ENCODE measurements around the gene ZNF512B. TPM values are rescaled to one million over a fixed set of nuclear protein-coding genes. Genes with fewer than 3 reads are reported as not detected.
"Not testable (repeated sequence)": the region's sequence is repeated elsewhere in the genome, so short reads cannot be mapped to it uniquely, and the experiment has no call there.

The ZNF512B gene
- total and polyA plus RNA-seq, 2 experiments from 2014 or later: 6.1 to 28.8 TPM

DNA sequence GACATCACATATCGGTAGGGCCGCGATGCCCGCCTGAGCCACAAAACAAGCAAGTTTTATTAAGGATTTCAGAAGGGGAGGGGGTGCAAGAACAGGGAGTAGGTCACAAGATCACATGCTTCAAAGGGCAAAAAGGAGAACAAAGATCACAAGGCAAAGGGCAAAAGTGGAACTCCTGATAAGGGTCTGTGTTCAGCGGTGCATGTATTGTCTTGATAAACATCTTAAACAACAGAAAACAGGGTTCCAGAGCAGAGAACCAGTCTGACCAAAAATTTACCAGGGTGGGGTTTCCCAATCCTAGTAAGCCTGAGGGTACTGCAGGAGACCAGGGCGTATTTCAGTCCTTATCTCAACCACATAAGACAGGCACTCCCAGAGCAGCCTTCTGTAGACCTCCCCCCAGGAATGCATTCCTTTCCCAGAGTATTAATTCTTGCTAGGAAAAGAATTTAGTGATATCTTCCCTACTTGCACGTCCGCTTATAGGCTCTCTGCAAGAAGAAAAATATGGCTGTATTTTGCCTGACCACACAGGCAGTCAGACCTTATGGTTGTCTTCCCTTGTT lies 53.3 kb downstream of the ZNF512B start:
- not testable (repeated sequence) for H3F3A ChIP-seq (replicated peaks; ENCODE audit: low read depth); H3K27ac ChIP-seq (ENCODE audit: low read depth); ATAC-seq; H3K4me3 ChIP-seq; H3K27me3 ChIP-seq (ENCODE audit: insufficient read depth); H3K4me2 ChIP-seq; H2AFZ ChIP-seq; H3K4me1 ChIP-seq (ENCODE audit: insufficient read depth); DNase-seq (ENCODE audit: low spot score); H3K27me3 Mint-ChIP-seq (ENCODE audit: insufficient read depth, low read depth, poor library complexity); H3K4me1 Mint-ChIP-seq; H3K9me3 Mint-ChIP-seq; H3K36me3 ChIP-seq (ENCODE audit: insufficient read depth); H3K27ac Mint-ChIP-seq; H3K4me3 Mint-ChIP-seq; H3K9me2 ChIP-seq (ENCODE audit: insufficient read depth)
- peaks cover 26% of the 10 kb centered on the region for H3K36me3 Mint-ChIP-seq (ENCODE audit: low read depth)
- peaks cover 11% of the 10 kb centered on the region for H4K20me1 ChIP-seq (replicated peaks; ENCODE audit: insufficient read depth)
- peaks cover 56% of the 10 kb centered on the region for H3K79me2 ChIP-seq (replicated peaks; ENCODE audit: insufficient read depth)

DNA sequence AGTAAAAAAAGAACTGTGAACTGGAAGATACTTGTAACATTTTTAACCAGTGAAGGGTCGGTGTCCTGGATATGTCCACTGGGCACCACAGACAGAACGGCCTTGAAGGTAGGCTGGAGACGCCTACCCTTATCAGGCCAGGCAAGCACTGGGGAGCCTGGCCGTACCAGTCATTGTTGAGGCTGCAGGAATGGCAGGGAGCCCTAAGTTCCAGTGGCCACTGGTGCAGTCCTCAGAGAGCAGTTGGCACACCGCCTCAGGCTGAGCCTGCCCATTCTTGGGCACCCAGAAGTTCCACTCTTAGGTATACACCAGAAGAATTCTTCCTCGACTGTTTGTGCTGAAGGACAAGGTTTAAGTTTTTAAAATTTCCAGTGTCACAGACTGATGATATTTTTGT lies 54.3 kb downstream of the ZNF512B start:
- no peak for ATAC-seq
- no peak overlapping the region for H3K4me3 Mint-ChIP-seq
- TF ChIP-seq ZNF114 (CRISPR knock-in tag; IDR thresholded peaks at IDR 0.05): no peak
- TF ChIP-seq, protein P1, sequence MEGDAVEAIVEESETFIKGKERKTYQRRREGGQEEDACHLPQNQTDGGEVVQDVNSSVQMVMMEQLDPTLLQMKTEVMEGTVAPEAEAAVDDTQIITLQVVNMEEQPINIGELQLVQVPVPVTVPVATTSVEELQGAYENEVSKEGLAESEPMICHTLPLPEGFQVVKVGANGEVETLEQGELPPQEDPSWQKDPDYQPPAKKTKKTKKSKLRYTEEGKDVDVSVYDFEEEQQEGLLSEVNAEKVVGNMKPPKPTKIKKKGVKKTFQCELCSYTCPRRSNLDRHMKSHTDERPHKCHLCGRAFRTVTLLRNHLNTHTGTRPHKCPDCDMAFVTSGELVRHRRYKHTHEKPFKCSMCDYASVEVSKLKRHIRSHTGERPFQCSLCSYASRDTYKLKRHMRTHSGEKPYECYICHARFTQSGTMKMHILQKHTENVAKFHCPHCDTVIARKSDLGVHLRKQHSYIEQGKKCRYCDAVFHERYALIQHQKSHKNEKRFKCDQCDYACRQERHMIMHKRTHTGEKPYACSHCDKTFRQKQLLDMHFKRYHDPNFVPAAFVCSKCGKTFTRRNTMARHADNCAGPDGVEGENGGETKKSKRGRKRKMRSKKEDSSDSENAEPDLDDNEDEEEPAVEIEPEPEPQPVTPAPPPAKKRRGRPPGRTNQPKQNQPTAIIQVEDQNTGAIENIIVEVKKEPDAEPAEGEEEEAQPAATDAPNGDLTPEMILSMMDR (conservative IDR thresholded peaks at IDR 0.05; ENCODE audit: low read depth in 2 of 2): no peak
- TF ChIP-seq EZH2 (IDR thresholded peaks at IDR 0.05; ENCODE audit: low read depth, unreplicated experiment): no peak
- no peak for TF ChIP-seq NANOG (IDR thresholded peaks at IDR 0.05; ENCODE audit: borderline replicate concordance)
- no peak for TF ChIP-seq POLR2AphosphoS5 (IDR thresholded peaks at IDR 0.05; ENCODE audit: low read depth)
- TF ChIP-seq, protein P2, sequence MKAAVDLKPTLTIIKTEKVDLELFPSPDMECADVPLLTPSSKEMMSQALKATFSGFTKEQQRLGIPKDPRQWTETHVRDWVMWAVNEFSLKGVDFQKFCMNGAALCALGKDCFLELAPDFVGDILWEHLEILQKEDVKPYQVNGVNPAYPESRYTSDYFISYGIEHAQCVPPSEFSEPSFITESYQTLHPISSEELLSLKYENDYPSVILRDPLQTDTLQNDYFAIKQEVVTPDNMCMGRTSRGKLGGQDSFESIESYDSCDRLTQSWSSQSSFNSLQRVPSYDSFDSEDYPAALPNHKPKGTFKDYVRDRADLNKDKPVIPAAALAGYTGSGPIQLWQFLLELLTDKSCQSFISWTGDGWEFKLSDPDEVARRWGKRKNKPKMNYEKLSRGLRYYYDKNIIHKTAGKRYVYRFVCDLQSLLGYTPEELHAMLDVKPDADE (IDR thresholded peaks at IDR 0.05): no peak
- TF ChIP-seq, protein P3, sequence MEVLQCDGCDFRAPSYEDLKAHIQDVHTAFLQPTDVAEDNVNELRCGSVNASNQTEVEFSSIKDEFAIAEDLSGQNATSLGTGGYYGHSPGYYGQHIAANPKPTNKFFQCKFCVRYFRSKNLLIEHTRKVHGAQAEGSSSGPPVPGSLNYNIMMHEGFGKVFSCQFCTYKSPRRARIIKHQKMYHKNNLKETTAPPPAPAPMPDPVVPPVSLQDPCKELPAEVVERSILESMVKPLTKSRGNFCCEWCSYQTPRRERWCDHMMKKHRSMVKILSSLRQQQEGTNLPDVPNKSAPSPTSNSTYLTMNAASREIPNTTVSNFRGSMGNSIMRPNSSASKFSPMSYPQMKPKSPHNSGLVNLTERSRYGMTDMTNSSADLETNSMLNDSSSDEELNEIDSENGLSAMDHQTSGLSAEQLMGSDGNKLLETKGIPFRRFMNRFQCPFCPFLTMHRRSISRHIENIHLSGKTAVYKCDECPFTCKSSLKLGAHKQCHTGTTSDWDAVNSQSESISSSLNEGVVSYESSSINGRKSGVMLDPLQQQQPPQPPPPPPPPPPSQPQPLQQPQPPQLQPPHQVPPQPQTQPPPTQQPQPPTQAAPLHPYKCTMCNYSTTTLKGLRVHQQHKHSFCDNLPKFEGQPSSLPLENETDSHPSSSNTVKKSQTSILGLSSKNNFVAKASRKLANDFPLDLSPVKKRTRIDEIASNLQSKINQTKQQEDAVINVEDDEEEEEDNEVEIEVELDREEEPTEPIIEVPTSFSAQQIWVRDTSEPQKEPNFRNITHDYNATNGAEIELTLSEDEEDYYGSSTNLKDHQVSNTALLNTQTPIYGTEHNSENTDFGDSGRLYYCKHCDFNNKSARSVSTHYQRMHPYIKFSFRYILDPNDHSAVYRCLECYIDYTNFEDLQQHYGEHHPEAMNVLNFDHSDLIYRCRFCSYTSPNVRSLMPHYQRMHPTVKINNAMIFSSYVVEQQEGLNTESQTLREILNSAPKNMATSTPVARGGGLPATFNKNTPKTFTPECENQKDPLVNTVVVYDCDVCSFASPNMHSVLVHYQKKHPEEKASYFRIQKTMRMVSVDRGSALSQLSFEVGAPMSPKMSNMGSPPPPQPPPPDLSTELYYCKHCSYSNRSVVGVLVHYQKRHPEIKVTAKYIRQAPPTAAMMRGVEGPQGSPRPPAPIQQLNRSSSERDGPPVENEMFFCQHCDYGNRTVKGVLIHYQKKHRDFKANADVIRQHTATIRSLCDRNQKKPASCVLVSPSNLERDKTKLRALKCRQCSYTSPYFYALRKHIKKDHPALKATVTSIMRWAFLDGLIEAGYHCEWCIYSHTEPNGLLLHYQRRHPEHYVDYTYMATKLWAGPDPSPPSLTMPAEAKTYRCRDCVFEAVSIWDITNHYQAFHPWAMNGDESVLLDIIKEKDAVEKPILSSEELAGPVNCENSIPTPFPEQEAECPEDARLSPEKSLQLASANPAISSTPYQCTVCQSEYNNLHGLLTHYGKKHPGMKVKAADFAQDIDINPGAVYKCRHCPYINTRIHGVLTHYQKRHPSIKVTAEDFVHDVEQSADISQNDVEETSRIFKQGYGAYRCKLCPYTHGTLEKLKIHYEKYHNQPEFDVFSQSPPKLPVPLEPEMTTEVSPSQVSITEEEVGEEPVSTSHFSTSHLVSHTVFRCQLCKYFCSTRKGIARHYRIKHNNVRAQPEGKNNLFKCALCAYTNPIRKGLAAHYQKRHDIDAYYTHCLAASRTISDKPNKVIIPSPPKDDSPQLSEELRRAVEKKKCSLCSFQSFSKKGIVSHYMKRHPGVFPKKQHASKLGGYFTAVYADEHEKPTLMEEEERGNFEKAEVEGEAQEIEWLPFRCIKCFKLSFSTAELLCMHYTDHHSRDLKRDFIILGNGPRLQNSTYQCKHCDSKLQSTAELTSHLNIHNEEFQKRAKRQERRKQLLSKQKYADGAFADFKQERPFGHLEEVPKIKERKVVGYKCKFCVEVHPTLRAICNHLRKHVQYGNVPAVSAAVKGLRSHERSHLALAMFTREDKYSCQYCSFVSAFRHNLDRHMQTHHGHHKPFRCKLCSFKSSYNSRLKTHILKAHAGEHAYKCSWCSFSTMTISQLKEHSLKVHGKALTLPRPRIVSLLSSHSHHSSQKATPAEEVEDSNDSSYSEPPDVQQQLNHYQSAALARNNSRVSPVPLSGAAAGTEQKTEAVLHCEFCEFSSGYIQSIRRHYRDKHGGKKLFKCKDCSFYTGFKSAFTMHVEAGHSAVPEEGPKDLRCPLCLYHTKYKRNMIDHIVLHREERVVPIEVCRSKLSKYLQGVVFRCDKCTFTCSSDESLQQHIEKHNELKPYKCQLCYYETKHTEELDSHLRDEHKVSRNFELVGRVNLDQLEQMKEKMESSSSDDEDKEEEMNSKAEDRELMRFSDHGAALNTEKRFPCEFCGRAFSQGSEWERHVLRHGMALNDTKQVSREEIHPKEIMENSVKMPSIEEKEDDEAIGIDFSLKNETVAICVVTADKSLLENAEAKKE (CRISPR knock-in tag; IDR thresholded peaks at IDR 0.05): no peak
- TF ChIP-seq, protein P4, sequence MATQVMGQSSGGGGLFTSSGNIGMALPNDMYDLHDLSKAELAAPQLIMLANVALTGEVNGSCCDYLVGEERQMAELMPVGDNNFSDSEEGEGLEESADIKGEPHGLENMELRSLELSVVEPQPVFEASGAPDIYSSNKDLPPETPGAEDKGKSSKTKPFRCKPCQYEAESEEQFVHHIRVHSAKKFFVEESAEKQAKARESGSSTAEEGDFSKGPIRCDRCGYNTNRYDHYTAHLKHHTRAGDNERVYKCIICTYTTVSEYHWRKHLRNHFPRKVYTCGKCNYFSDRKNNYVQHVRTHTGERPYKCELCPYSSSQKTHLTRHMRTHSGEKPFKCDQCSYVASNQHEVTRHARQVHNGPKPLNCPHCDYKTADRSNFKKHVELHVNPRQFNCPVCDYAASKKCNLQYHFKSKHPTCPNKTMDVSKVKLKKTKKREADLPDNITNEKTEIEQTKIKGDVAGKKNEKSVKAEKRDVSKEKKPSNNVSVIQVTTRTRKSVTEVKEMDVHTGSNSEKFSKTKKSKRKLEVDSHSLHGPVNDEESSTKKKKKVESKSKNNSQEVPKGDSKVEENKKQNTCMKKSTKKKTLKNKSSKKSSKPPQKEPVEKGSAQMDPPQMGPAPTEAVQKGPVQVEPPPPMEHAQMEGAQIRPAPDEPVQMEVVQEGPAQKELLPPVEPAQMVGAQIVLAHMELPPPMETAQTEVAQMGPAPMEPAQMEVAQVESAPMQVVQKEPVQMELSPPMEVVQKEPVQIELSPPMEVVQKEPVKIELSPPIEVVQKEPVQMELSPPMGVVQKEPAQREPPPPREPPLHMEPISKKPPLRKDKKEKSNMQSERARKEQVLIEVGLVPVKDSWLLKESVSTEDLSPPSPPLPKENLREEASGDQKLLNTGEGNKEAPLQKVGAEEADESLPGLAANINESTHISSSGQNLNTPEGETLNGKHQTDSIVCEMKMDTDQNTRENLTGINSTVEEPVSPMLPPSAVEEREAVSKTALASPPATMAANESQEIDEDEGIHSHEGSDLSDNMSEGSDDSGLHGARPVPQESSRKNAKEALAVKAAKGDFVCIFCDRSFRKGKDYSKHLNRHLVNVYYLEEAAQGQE (IDR thresholded peaks at IDR 0.05; ENCODE audit: unreplicated experiment): no peak
- no peak for TF ChIP-seq EZH2phosphoT487 (IDR thresholded peaks at IDR 0.05; ENCODE audit: unreplicated experiment)

More for the DNA sequence above, 54.3 kb downstream of the ZNF512B start:
- H2AFZ ChIP-seq: no peak overlapping the region
- H3K9me2 ChIP-seq (ENCODE audit: insufficient read depth): no peaks in the 10 kb centered on the region
- H3K27ac ChIP-seq (ENCODE audit: low read depth): no peak overlapping the region
- peaks cover 63% of the 10 kb centered on the region for H3K79me2 ChIP-seq (replicated peaks; ENCODE audit: insufficient read depth)
- H3K36me3 ChIP-seq (ENCODE audit: insufficient read depth): no peaks in the 10 kb centered on the region
- H3K27ac Mint-ChIP-seq: no peak overlapping the region
- H3F3A ChIP-seq (replicated peaks; ENCODE audit: low read depth): no peaks in the 10 kb centered on the region
- H3K27me3 ChIP-seq (ENCODE audit: insufficient read depth): no peaks in the 10 kb centered on the region
- H3K27me3 Mint-ChIP-seq (ENCODE audit: insufficient read depth, low read depth, poor library complexity): peaks cover 10% of the 10 kb centered on the region
- peaks cover 3% of the 10 kb centered on the region; the same call in 2 of the 3 replicates for H3K9me3 Mint-ChIP-seq
- no peak overlapping the region for H3K4me2 ChIP-seq
- H3K4me1 ChIP-seq (ENCODE audit: insufficient read depth): no peaks in the 10 kb centered on the region
- H3K36me3 Mint-ChIP-seq (ENCODE audit: low read depth): peaks cover 26% of the 10 kb centered on the region
- H3K4me1 Mint-ChIP-seq: peaks cover 11% of the 10 kb centered on the region
- H4K20me1 ChIP-seq (replicated peaks; ENCODE audit: insufficient read depth): peaks cover 11% of the 10 kb centered on the region
- no peak overlapping the region for H3K4me3 ChIP-seq
- no peak for DNase-seq (ENCODE audit: low spot score)
